Panc1 (cell line): ENCODE results near the gene SNRPD3. TPM values are rescaled to one million over a fixed set of nuclear protein-coding genes. Genes with fewer than 3 reads are reported as not detected.
A peak's percentile ranks its signal among the peaks of the same experiment; 100 is the strongest.

ENCODE experiments used
- ATAC-seq: fragments of 200-7000 bp; cut with Tn5 transposase; 2 replicates; pipeline ENCODE4 v1.9.1; 2020; ENCODE audit warnings: mild to moderate bottlenecking, moderate library complexity
- BruUV-seq: library from RNA; stranded (reverse); fragments of 400-500 nt; replicated peaks from 2 replicates; lab custom pipeline; 2021; lab: Mats Ljungman, UMichigan
- CTCF ChIA-PET: fragments of 300-600 bp; sonication (Branson Sonifier 250); formaldehyde crosslinking; loops from one replicate; lab custom pipeline; 2022; ENCODE audit warnings: antibody characterized with exemption; lab: Charles Lee
- POLR2A ChIA-PET: fragments of 300-600 bp; sonication (Branson Sonifier 250); formaldehyde crosslinking; loops from one replicate; lab custom pipeline; 2022; ENCODE audit warnings: antibody characterized with exemption; lab: Charles Lee
- DNase-seq: peaks from one replicate; pipeline ENCODE4 v3.0.0-alpha.2; 2010; ENCODE audit warnings: low read depth, low spot score
- H3K27ac ChIP-seq: 2 replicates; pipeline ENCODE4 v1.5.1; 2011; ENCODE audit warnings: mild to moderate bottlenecking, low read length, inconsistent platforms
- H3K27me3 ChIP-seq: fragments of 200-500 bp; sonication (Bioruptor generic); 2 replicates; pipeline ENCODE4 v1.6.0; 2014; ENCODE audit warnings: low read length, inconsistent platforms; ENCODE audit not compliant: control insufficient read depth, insufficient read depth
- H3K36me3 ChIP-seq: fragments of 200-500 bp; sonication (Bioruptor generic); 2 replicates; pipeline ENCODE4 v1.5.1; 2014; ENCODE audit warnings: inconsistent platforms, mild to moderate bottlenecking, low read length, moderate library complexity; ENCODE audit not compliant: control insufficient read depth, insufficient read depth
- H3K4me1 ChIP-seq: 2 replicates; pipeline ENCODE4 v1.5.1; 2011; ENCODE audit warnings: inconsistent platforms, mild to moderate bottlenecking, low read length, moderate library complexity; ENCODE audit not compliant: control insufficient read depth, insufficient read depth
- H3K4me3 ChIP-seq, 2 experiments: 2 replicates each; pipeline ENCODE4 v1.5.1; 2011 to 2012; ENCODE audit warnings: low read depth in 2 of 2, low read length in 2 of 2, mild to moderate bottlenecking in 2 of 2, inconsistent platforms in 1 of 2, moderate library complexity in 1 of 2
- H3K9me3 ChIP-seq: fragments of 200-500 bp; sonication (Bioruptor generic); 2 replicates; pipeline ENCODE4 v1.5.1; 2014; ENCODE audit warnings: low read depth, mild to moderate bottlenecking, inconsistent platforms, low read length, moderate library complexity; ENCODE audit not compliant: control insufficient read depth, insufficient read depth
- POLR2AphosphoS5 ChIP-seq: IDR thresholded peaks from 2 replicates; pipeline ENCODE4 v1.6.1; 2012; ENCODE audit warnings: mild to moderate bottlenecking, low read depth, low read length, moderate library complexity
- REST ChIP-seq, 2 experiments: IDR thresholded peaks; 2 replicates each; pipeline ENCODE4 v1.6.1; 2011 to 2012; ENCODE audit warnings: low read depth in 2 of 2, control low read depth in 1 of 2, low read length in 1 of 2, mild to moderate bottlenecking in 1 of 2, moderate library complexity in 1 of 2; ENCODE audit not compliant: insufficient read depth in 1 of 2
- SIN3A ChIP-seq: IDR thresholded peaks from 2 replicates; pipeline ENCODE4 v1.6.1; 2012; ENCODE audit warnings: low read depth, mild to moderate bottlenecking, low read length, moderate library complexity, borderline replicate concordance; ENCODE audit not compliant: insufficient read depth
- TCF7L2 ChIP-seq: IDR thresholded peaks from 2 replicates; pipeline ENCODE4 v1.6.1; 2011; ENCODE audit warnings: mild to moderate bottlenecking, low read depth, low read length, inconsistent platforms
- in situ Hi-C: cut with HindIII; loops from 2 replicates; pipeline ENCODE4 v1.10.0; 2016; ENCODE audit warnings: low sequenced_read_pairs, low pct_unique_long_range_greater_than_20kb
- intact Hi-C: fragments of 100-400 bp; cut with micrococcal nuclease; formaldehyde crosslinking; loops from one replicate; pipeline ENCODE4 v1.10.0; 2022; ENCODE audit not compliant: unreplicated experiment
- total RNA-seq: library from RNA; stranded (reverse); gene quantifications from one replicate; pipeline ENCODE4 v1.2.1, GENCODE V29; 2021; ENCODE audit not compliant: unreplicated experiment
- TF ChIP-seq, protein P1 (sequence below): fragments of 450-650 bp; IDR thresholded peaks from 2 replicates; pipeline ENCODE4 v1.5.1; 2017; ENCODE audit warnings: mild to moderate bottlenecking

SNRPD3 gene
- total RNA-seq, 1 experiment from 2014 or later, result 89.4 TPM

- CTCF ChIA-PET, result no interaction called here
- no TSS peak for BruUV-seq
- peaks cover 4% of the 10 kb centered on the region; the same call in 1 of the 2 replicates for H3K4me1 ChIP-seq
- in situ Hi-C loops, result no loop called here
- DNase-seq (no peak), ATAC-seq (no peak)
- TF ChIP-seq SIN3A (no peak), REST (IDR thresholded peaks at IDR 0.05; ENCODE audit: insufficient read depth in 1 of 2, low read depth in 2 of 2, low read length in 1 of 2) (no peak), TCF7L2 (no peak), POLR2AphosphoS5 (no peak)
- TF ChIP-seq, protein P1, sequence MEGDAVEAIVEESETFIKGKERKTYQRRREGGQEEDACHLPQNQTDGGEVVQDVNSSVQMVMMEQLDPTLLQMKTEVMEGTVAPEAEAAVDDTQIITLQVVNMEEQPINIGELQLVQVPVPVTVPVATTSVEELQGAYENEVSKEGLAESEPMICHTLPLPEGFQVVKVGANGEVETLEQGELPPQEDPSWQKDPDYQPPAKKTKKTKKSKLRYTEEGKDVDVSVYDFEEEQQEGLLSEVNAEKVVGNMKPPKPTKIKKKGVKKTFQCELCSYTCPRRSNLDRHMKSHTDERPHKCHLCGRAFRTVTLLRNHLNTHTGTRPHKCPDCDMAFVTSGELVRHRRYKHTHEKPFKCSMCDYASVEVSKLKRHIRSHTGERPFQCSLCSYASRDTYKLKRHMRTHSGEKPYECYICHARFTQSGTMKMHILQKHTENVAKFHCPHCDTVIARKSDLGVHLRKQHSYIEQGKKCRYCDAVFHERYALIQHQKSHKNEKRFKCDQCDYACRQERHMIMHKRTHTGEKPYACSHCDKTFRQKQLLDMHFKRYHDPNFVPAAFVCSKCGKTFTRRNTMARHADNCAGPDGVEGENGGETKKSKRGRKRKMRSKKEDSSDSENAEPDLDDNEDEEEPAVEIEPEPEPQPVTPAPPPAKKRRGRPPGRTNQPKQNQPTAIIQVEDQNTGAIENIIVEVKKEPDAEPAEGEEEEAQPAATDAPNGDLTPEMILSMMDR, result no peak
- H3K9me3 ChIP-seq, result no peaks in the 10 kb centered on the region
- POLR2A ChIA-PET, result no interaction called here
- no peaks in the 10 kb centered on the region for H3K27me3 ChIP-seq
- no peak overlapping the region for H3K27ac ChIP-seq
- no peaks in the 10 kb centered on the region for H3K36me3 ChIP-seq
- intact Hi-C loops, result no loop called here
- H3K4me3 ChIP-seq, result no peak overlapping the region
Observed at GRCh38 chr22:24591286-24591830, 35.6 kb downstream of the SNRPD3 start.

GRCh38 chr22:24592058-24592850, 36.5 kb downstream of the SNRPD3 start:
- intact Hi-C loops, result no loop called here
- H3K27me3 ChIP-seq, result no peaks in the 10 kb centered on the region
- BruUV-seq, result no TSS peak
- H3K4me1 ChIP-seq, result peaks cover 4% of the 10 kb centered on the region; the same call in 1 of the 2 replicates
- peak overlapping the region; percentile 48 to 50 for H3K4me3 ChIP-seq
- CTCF ChIA-PET, result no interaction called here
- no peak for TF ChIP-seq TCF7L2
- TF ChIP-seq, protein P1, result no peak
- TF ChIP-seq SIN3A, result no peak
- no peak for TF ChIP-seq REST (IDR thresholded peaks at IDR 0.05; ENCODE audit: insufficient read depth in 1 of 2, low read depth in 2 of 2, low read length in 1 of 2)
- no peak for TF ChIP-seq POLR2AphosphoS5
- in situ Hi-C loops, result no loop called here
- DNase-seq (no peak), ATAC-seq (peak; percentile 53)
- no peaks in the 10 kb centered on the region for H3K36me3 ChIP-seq
- POLR2A ChIA-PET, result no interaction called here
- no peak overlapping the region for H3K27ac ChIP-seq
- H3K9me3 ChIP-seq, result no peaks in the 10 kb centered on the region
